K562 (cell line): ENCODE measurements around the gene PGAP2. TPM values are rescaled to one million over a fixed set of nuclear protein-coding genes. Genes with fewer than 3 reads are reported as not detected.

Experiments used
- ARID4B ChIP-seq: sonication (generic); formaldehyde crosslinking; IDR thresholded peaks from 2 replicates; pipeline ENCODE4 v1.8.0; 2022; ENCODE audit warnings: mild to moderate bottlenecking, missing genetic modification reagents
- DACH1 ChIP-seq: fragments of 450-650 bp; IDR thresholded peaks from 2 replicates; pipeline ENCODE4 v1.6.1; 2018; ENCODE audit not compliant: partially characterized antibody
- IRF9 ChIP-seq: fragments of 450-650 bp; IDR thresholded peaks from 2 replicates; pipeline ENCODE4 v1.6.1; 2016; ENCODE audit warnings: missing biosample characterization, missing genetic modification characterization
- KLF6 ChIP-seq: fragments of 250-450 bp; sonication (Bioruptor Pico); IDR thresholded peaks from 2 replicates; pipeline ENCODE4 v1.4.0; 2020; ENCODE audit warnings: mild to moderate bottlenecking, moderate library complexity, borderline replicate concordance
- NFRKB ChIP-seq: fragments of 450-650 bp; IDR thresholded peaks from 2 replicates; pipeline ENCODE4 v1.6.1; 2016; ENCODE audit warnings: low read depth
- NKRF ChIP-seq: fragments of 450-650 bp; IDR thresholded peaks from 2 replicates; pipeline ENCODE4 v1.6.1; 2016; ENCODE audit warnings: borderline replicate concordance
- PCBP2 ChIP-seq: fragments of 200-400 bp; formaldehyde crosslinking; IDR thresholded peaks from 2 replicates; pipeline ENCODE4 v1.6.1; 2018; ENCODE audit warnings: low read length, low read depth, mild to moderate bottlenecking, moderate library complexity; ENCODE audit not compliant: poor library complexity, severe bottlenecking
- POLR2AphosphoS5 ChIP-seq: IDR thresholded peaks from 2 replicates; pipeline ENCODE4 v1.6.1; 2011; ENCODE audit warnings: mild to moderate bottlenecking, low read depth, low read length, moderate library complexity; ENCODE audit not compliant: control insufficient read depth, insufficient read depth
- POLR2G ChIP-seq: fragments of 200-400 bp; formaldehyde crosslinking; IDR thresholded peaks from 2 replicates; pipeline ENCODE4 v1.6.1; 2017; ENCODE audit warnings: low read depth, mild to moderate bottlenecking, antibody characterized with exemption, low read length, moderate library complexity
- PRPF4 ChIP-seq: fragments of 200-400 bp; formaldehyde crosslinking; IDR thresholded peaks from one replicate; pipeline ENCODE4 v1.6.1; 2017; ENCODE audit warnings: low read length, low read depth, mild to moderate bottlenecking; ENCODE audit not compliant: insufficient read depth, poor library complexity, severe bottlenecking
- TEAD4 ChIP-seq, 2 experiments: sonication (generic) in 1 of 2; formaldehyde crosslinking in 1 of 2; IDR thresholded peaks; 2 replicates each; pipeline versions ENCODE4 v1.6.1 to v1.8.0; 2012 to 2022; ENCODE audit warnings: borderline replicate concordance in 1 of 2, inconsistent platforms in 1 of 2, low read length in 1 of 2, mild to moderate bottlenecking in 1 of 2, missing genetic modification reagents in 1 of 2
- ZBTB2 ChIP-seq: fragments of 450-650 bp; IDR thresholded peaks from 2 replicates; pipeline ENCODE4 v1.6.1; 2016; ENCODE audit warnings: antibody characterized with exemption
- ZFP30 ChIP-seq: fragments of 250-450 bp; sonication (Bioruptor Pico); IDR thresholded peaks from 2 replicates; pipeline ENCODE4 v1.8.0; 2022; ENCODE audit warnings: moderate library complexity, mild to moderate bottlenecking, inconsistent platforms, borderline replicate concordance
- ZNF431 ChIP-seq: sonication (generic); formaldehyde crosslinking; IDR thresholded peaks from 2 replicates; pipeline ENCODE4 v1.8.0; 2022; ENCODE audit warnings: mild to moderate bottlenecking, missing genetic modification reagents
- ZNF584 ChIP-seq: fragments of 200-800 bp; sonication (Bioruptor generic); IDR thresholded peaks from 2 replicates; pipeline ENCODE4 v1.6.1; 2016; ENCODE audit warnings: low read depth, mild to moderate bottlenecking, missing genetic modification characterization, missing compliant biosample characterization
- ZNF644 ChIP-seq: fragments of 200-800 bp; sonication (Bioruptor generic); IDR thresholded peaks from 2 replicates; pipeline ENCODE4 v1.6.1; 2016; ENCODE audit warnings: low read depth, missing genetic modification characterization, missing compliant biosample characterization
- polyA plus RNA-seq, 8 experiments: library from polyadenylated mRNA; depleted of rRNA in 4 of 8; stranded (reverse) in 5 of 8; unstranded in 3 of 8; fragments of >200 nt; fragmentation: Nextera tagmentation in 2 of 8; fragmentation: Illumina TruSeq in 1 of 8; extraction: Ambion mirVana in 2 of 8; extraction: Trizol in 1 of 8; gene quantifications; 2 replicates each; pipeline versions ENCODE4 v1.2.1 to v1.2.3, GENCODE V29; 2011 to 2014; ENCODE audit warnings: inconsistent platforms in 1 of 8, missing spikeins in 1 of 8
- total RNA-seq, 7 experiments: library from RNA; depleted of rRNA in 6 of 7; stranded (reverse); fragments of >200 nt in 6 of 7; fragmentation: Illumina TruSeq in 2 of 7; extraction: Trizol in 2 of 7; gene quantifications; 2 replicates each; pipeline versions ENCODE4 v1.2.1 to v1.2.3, GENCODE V29; 2011 to 2021; ENCODE audit warnings: low replicate concordance in 1 of 7

Gene PGAP2
- total and polyA plus RNA-seq, 9 of the 15 experiments (the other 6 are each of a cell fraction or from before 2014, with no cell fraction given) = 17.9 to 47.2 (median 33.7) TPM

GRCh38 chr11:3841426-3842350, 33.3 kb downstream of the PGAP2 start (continued):
- TF ChIP-seq ARID4B (CRISPR knock-in tag) (0 out of 2 replicates have a peak, but pooled peaks have one; percentile 45), PRPF4 (no peak), IRF9 (tag) (no peak), TEAD4 (IDR thresholded peaks at IDR 0.05; ENCODE audit: low read length) (no peak; the same call in 1 of the 2 replicates), TEAD4 (CRISPR knock-in tag; IDR thresholded peaks at IDR 0.05; ENCODE audit: borderline replicate concordance) (no peak), NFRKB (0 out of 2 replicates have a peak, but pooled peaks have one; percentile 38), DACH1 (peak; percentile 56), POLR2AphosphoS5 (peak; percentile 67), ZNF644 (tag) (peak; percentile 83), PCBP2 (no peak), ZFP30 (no peak), NKRF (no peak), ZNF584 (CRISPR knock-in tag) (peak; percentile 78; the same call in 1 of the 2 replicates), KLF6 (CRISPR knock-in tag) (peak; percentile 69; the same call in 1 of the 2 replicates), POLR2G (peak; percentile 84), ZBTB2 (0 out of 2 replicates have a peak, but pooled peaks have one; percentile 13), ZNF431 (peak; percentile 53; the same call in 1 of the 2 replicates)
